Measurements from ENCODE around the gene PLOD1.

- TF ChIP-seq SIN3A (IDR thresholded peaks at IDR 0.05; ENCODE audit: borderline replicate concordance, insufficient read depth, low read length) (0 out of 2 replicates have a peak, but pooled peaks have one; percentile 58), POLR2AphosphoS5 (IDR thresholded peaks at IDR 0.05; ENCODE audit: low read depth, low read length) (no peak), TAF1 (IDR thresholded peaks at IDR 0.05; ENCODE audit: borderline replicate concordance, insufficient read depth, low read length) (no peak; the same call in 1 of the 2 replicates)
Observed at GRCh38 chr1:12019858-12020509, 85.5 kb downstream of the PLOD1 start.

Data from PFSK-1 (cell line).